ENCODE data around the gene MARCHF3.

MARCHF3 gene

GRCh38 chr5:126852091-126852571, 178.2 kb downstream of the MARCHF3 start:
- no peak overlapping the region for H3K4me3 ChIP-seq (ENCODE audit: low read length)
- TF ChIP-seq, protein P1, sequence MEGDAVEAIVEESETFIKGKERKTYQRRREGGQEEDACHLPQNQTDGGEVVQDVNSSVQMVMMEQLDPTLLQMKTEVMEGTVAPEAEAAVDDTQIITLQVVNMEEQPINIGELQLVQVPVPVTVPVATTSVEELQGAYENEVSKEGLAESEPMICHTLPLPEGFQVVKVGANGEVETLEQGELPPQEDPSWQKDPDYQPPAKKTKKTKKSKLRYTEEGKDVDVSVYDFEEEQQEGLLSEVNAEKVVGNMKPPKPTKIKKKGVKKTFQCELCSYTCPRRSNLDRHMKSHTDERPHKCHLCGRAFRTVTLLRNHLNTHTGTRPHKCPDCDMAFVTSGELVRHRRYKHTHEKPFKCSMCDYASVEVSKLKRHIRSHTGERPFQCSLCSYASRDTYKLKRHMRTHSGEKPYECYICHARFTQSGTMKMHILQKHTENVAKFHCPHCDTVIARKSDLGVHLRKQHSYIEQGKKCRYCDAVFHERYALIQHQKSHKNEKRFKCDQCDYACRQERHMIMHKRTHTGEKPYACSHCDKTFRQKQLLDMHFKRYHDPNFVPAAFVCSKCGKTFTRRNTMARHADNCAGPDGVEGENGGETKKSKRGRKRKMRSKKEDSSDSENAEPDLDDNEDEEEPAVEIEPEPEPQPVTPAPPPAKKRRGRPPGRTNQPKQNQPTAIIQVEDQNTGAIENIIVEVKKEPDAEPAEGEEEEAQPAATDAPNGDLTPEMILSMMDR (conservative IDR thresholded peaks at IDR 0.05; ENCODE audit: low read depth, low read length) = no peak
- DNase-seq (ENCODE audit: low read depth) = no peak

- TF ChIP-seq, protein P1 (conservative IDR thresholded peaks at IDR 0.05; ENCODE audit: low read depth, low read length) = no peak
These were observed 178.8 kb downstream of the MARCHF3 start for GRCh38 chr5:126851501-126852011.

DNA sequence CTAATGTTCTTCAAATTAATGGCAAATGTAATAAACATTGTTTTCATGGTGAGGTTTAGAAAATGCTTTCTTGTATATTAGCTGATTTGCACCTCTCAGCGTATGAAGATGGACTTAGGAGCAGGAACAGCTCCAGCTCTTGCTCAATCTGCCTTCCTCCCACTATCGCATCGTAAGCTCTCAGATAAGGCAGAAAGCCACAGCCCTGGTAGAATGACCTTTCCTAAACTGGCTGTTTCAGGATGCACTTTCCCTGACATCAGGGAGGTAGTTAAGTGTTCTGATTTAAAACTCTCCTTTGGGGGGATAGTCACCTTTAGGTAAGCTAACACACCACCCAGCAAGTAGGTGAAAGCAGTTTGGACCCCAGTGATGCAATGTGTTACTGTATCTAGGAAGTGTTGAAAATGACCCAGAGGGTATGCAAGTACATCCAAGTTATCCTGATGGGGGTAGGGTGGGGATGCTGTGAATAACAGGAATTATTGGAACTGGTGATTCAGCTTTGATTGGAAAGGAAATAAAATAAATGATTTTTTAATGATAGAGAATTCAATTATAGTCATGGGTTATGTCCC, 181.2 kb downstream of the MARCHF3 start:
- TF ChIP-seq, protein P1 (conservative IDR thresholded peaks at IDR 0.05; ENCODE audit: low read depth, low read length) = no peak
- DNase-seq (ENCODE audit: low read depth) = no peak
- no peak overlapping the region for H3K4me3 ChIP-seq (ENCODE audit: low read length)

More at GRCh38 chr5:126851501-126852011, 178.8 kb downstream of the MARCHF3 start:
- no peak overlapping the region for H3K4me3 ChIP-seq (ENCODE audit: low read length)
- DNase-seq (ENCODE audit: low read depth) = no peak

GRCh38 chr5:126848253-126848652, 182.1 kb downstream of the MARCHF3 start:
- no peak overlapping the region for H3K4me3 ChIP-seq (ENCODE audit: low read length)
- no peak for DNase-seq (ENCODE audit: low read depth)
- TF ChIP-seq, protein P1 (conservative IDR thresholded peaks at IDR 0.05; ENCODE audit: low read depth, low read length) = no peak

- DNase-seq (ENCODE audit: low read depth) = no peak
- TF ChIP-seq, protein P1 (conservative IDR thresholded peaks at IDR 0.05; ENCODE audit: low read depth, low read length) = no peak
- no peak overlapping the region for H3K4me3 ChIP-seq (ENCODE audit: low read length)
These were observed 182.5 kb downstream of the MARCHF3 start for GRCh38 chr5:126847826-126848251.

DNA sequence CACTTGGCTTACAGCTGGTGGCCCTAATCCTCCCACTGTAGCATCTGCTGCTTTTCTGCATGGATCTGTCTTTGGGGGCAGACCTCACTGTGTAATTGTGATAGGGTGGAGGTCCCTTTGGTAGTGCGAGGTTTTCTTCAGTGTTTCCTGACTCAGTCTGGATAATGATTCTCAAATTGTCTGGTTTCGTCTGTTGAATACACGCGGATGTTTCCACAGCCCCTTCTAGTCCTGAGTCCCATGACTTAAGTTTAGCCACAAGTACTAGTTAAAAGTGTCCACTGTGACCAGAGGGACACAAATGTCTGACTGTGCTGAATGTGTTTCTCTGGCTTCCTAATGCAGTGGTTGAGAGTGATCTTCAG, 182.9 kb downstream of the MARCHF3 start:
- no peak overlapping the region for H3K4me3 ChIP-seq (ENCODE audit: low read length)

More for the DNA sequence above, 182.9 kb downstream of the MARCHF3 start:
- DNase-seq (ENCODE audit: low read depth) = no peak
- TF ChIP-seq, protein P1 (conservative IDR thresholded peaks at IDR 0.05; ENCODE audit: low read depth, low read length) = no peak
